NCI-H748 (cell line): Measurements from ENCODE around the gene PTPRN2.
A peak's percentile ranks its signal among the peaks of the same experiment; 100 is the strongest.

ENCODE experiments used
- DNase-seq: peaks from one replicate; lab custom pipeline; 2025; ENCODE audit not compliant: unreplicated experiment; lab: John Stamatoyannopoulos, UW

The PTPRN2 gene

GRCh38 chr7:158495786-158496185 is 91.8 kb downstream of the PTPRN2 start:
- peak; percentile 76 for DNase-seq

GRCh38 chr7:158495216-158495615 is 92.4 kb downstream of the PTPRN2 start:
- DNase-seq, result peak; percentile 20

- no peak for DNase-seq
Measured at GRCh38 chr7:158494643-158495042, 93.0 kb downstream of the PTPRN2 start.

- DNase-seq, result peak; percentile 11
Measured at GRCh38 chr7:158494162-158494586, 93.4 kb downstream of the PTPRN2 start.

GRCh38 chr7:158492367-158492764 is 95.3 kb downstream of the PTPRN2 start:
- DNase-seq, result no peak

- no peak for DNase-seq
Measured at GRCh38 chr7:158491094-158491493, 96.5 kb downstream of the PTPRN2 start.

- no peak for DNase-seq
Measured at GRCh38 chr7:158490171-158490782, 97.3 kb downstream of the PTPRN2 start.

GRCh38 chr7:158489462-158490155 is 98.0 kb downstream of the PTPRN2 start:
- no peak for DNase-seq

- no peak for DNase-seq
Measured at GRCh38 chr7:158488181-158488971, 99.2 kb downstream of the PTPRN2 start.

GRCh38 chr7:158487631-158488151 is 99.9 kb downstream of the PTPRN2 start:
- peak; percentile 88 for DNase-seq

- no peak for DNase-seq
Measured at GRCh38 chr7:158486919-158487318, 100.7 kb downstream of the PTPRN2 start.

- DNase-seq, result no peak
Measured at GRCh38 chr7:158484801-158485531, 102.7 kb downstream of the PTPRN2 start.

GRCh38 chr7:158482480-158482879 is 105.1 kb downstream of the PTPRN2 start:
- no peak for DNase-seq

GRCh38 chr7:158479664-158480025 is 108.0 kb downstream of the PTPRN2 start:
- no peak for DNase-seq

- no peak for DNase-seq
Measured at GRCh38 chr7:158479021-158479663, 108.5 kb downstream of the PTPRN2 start.

- DNase-seq, result no peak
Measured at GRCh38 chr7:158477866-158478265, 109.8 kb downstream of the PTPRN2 start.

- DNase-seq, result no peak
Measured at GRCh38 chr7:158476331-158476932, 111.2 kb downstream of the PTPRN2 start.

GRCh38 chr7:158475679-158476052 is 112.0 kb downstream of the PTPRN2 start:
- no peak for DNase-seq

- no peak for DNase-seq
Measured at GRCh38 chr7:158475036-158475678, 112.5 kb downstream of the PTPRN2 start.

GRCh38 chr7:158474488-158474887 is 113.1 kb downstream of the PTPRN2 start:
- no peak for DNase-seq
